Thyroid gland (tissue), 4 donors: Measurements from ENCODE around the gene OR5A2. TPM values are rescaled to one million over a fixed set of nuclear protein-coding genes. Genes with fewer than 3 reads are reported as not detected.

Experiments
- DNase-seq, 2 donors: peaks; one replicate each; pipeline ENCODE4 v3.0.0-alpha.2; 2019
- H3K27ac ChIP-seq, 3 donors: fragments of 200-600 bp; sonication (generic); 1 replicate in 2 of 3; 2 replicates in 1 of 3; pipeline ENCODE4 v1.5.1; 2016 to 2019; ENCODE audit warnings: mild to moderate bottlenecking in 1 of 3, moderate library complexity in 1 of 3
- H3K27me3 ChIP-seq: fragments of 200-600 bp; sonication (generic); one replicate; pipeline ENCODE4 v1.5.1; 2019
- H3K36me3 ChIP-seq, 2 donors: fragments of 200-600 bp; sonication (generic); one replicate each; pipeline ENCODE4 v1.5.1; 2016 to 2019
- H3K4me1 ChIP-seq, 2 donors: fragments of 200-600 bp; sonication (generic); one replicate each; pipeline ENCODE4 v1.5.1; 2017 to 2019
- H3K4me3 ChIP-seq, 3 donors: fragments of 200-600 bp; sonication (generic); replicated peaks in 1 of 3; 1 replicate in 2 of 3; 2 replicates in 1 of 3; pipeline ENCODE4 v1.5.1; 2016; ENCODE audit warnings: mild to moderate bottlenecking in 1 of 3
- H3K9me3 ChIP-seq: fragments of 200-600 bp; sonication (generic); one replicate; pipeline ENCODE4 v1.5.1; 2017
- CTCF ChIP-seq, 6 experiments: fragments of 200-600 bp in 3 of 6; fragments of 450-650 bp in 3 of 6; sonication (generic) in 3 of 6; IDR thresholded peaks; one replicate each; pipeline ENCODE4 v1.5.1; 2016 to 2019; ENCODE audit warnings: antibody characterized with exemption in 6 of 6, mild to moderate bottlenecking in 2 of 6, inconsistent platforms in 1 of 6, moderate library complexity in 1 of 6
- POLR2A ChIP-seq, 2 donors: fragments of 450-650 bp; IDR thresholded peaks; one replicate each; pipeline ENCODE4 v1.6.1; 2017; ENCODE audit warnings: antibody characterized with exemption in 2 of 2, mild to moderate bottlenecking in 2 of 2, moderate library complexity in 1 of 2
- WGBS, 2 donors: methylation state at CpG; one replicate each; pipeline ENCODE4 v1.1.5; 2017; 5-methylcytosine and 5-hydroxymethylcytosine counted together
- intact Hi-C: fragments of 100-400 bp; cut with DNase I; formaldehyde crosslinking; loops from one replicate; pipeline ENCODE4 v1.15.1; 2023
- total RNA-seq, 4 donors: library from RNA; depleted of rRNA; stranded (reverse); fragments of >200 nt; gene quantifications; one replicate each; pipeline ENCODE4 v1.2.3, GENCODE V29; 2016

OR5A2 gene
- total RNA-seq, 4 donors from 2014 or later: not detected

DNA sequence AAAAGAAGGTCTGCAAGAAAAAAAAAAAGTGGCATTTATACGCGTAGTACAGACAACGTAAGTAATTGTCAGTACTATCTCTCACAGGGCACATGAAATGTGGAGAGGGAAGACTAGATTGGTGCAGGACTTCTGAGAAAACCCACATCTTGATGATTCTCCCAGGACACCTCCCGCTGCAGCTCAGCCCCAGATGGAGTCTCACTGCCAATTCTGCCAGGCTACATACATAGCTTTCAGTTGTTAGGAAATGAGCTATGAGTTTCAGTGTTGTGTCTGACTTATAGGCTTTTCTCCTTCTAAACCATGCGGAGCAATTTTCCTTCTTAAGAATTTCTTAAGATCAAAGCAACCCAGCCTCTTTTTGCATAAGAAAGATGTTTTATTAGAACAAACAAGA, 9.6 kb downstream of the OR5A2 start:
- Histone ChIP-seq H3K9me3 (no peaks in the 10 kb centered on the region), H3K4me3 (no peak overlapping the region), H3K27ac (no peak overlapping the region), H3K36me3 (no peaks in the 10 kb centered on the region), H3K27me3 (no peaks in the 10 kb centered on the region), H3K4me1 (no peaks in the 10 kb centered on the region)
- DNase-seq: no peak
- 87 to 93% methylated on average over 5 of the region's 5 CpGs for WGBS, 2 donors
- TF ChIP-seq CTCF (IDR thresholded peaks at IDR 0.05) (no peak), POLR2A (IDR thresholded peaks at IDR 0.05) (no peak)
- intact Hi-C loops: no loop called here

DNA sequence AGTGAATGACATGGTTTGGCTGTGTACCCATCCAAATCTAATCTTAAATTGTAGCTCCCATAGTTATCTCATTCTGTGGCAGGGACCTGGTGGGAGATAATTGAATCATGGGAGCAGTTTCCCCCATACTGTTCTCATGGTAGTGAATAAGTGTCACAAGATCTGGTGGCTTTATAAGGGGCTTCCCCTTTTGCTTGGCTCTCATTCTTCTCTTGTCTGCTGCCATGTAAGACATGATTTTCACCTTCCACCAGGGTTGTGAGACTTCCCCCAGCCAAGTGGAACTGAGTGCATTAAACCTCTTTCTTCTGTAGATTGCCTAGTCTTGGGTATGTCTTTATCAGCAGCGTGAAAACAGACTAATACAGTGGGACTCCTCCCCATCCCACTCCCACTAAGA, 11.1 kb downstream of the OR5A2 start:
- no peak for DNase-seq
- Histone ChIP-seq H3K27me3 (no peaks in the 10 kb centered on the region), H3K4me3 (no peak overlapping the region), H3K9me3 (no peaks in the 10 kb centered on the region), H3K36me3 (no peaks in the 10 kb centered on the region), H3K27ac (no peak overlapping the region), H3K4me1 (no peaks in the 10 kb centered on the region)
- TF ChIP-seq CTCF (IDR thresholded peaks at IDR 0.05) (no peak), POLR2A (IDR thresholded peaks at IDR 0.05) (no peak)
- intact Hi-C loops: no loop called here
- WGBS, 2 donors: 79 to 81% methylated on average over 1 of the region's 1 CpG

- Histone ChIP-seq H3K36me3 (no peaks in the 10 kb centered on the region), H3K4me3 (no peak overlapping the region), H3K9me3 (no peaks in the 10 kb centered on the region), H3K27me3 (no peaks in the 10 kb centered on the region), H3K4me1 (no peaks in the 10 kb centered on the region), H3K27ac (no peak overlapping the region)
- DNase-seq: no peak
- no peak for TF ChIP-seq CTCF (IDR thresholded peaks at IDR 0.05)
- no peak for TF ChIP-seq POLR2A (IDR thresholded peaks at IDR 0.05)
- 69 to 73% methylated on average over 2 of the region's 2 CpGs for WGBS, 2 donors
- intact Hi-C loops: no loop called here
These were observed 12.6 kb downstream of the OR5A2 start for GRCh38 chr11:59413646-59414045.

DNA sequence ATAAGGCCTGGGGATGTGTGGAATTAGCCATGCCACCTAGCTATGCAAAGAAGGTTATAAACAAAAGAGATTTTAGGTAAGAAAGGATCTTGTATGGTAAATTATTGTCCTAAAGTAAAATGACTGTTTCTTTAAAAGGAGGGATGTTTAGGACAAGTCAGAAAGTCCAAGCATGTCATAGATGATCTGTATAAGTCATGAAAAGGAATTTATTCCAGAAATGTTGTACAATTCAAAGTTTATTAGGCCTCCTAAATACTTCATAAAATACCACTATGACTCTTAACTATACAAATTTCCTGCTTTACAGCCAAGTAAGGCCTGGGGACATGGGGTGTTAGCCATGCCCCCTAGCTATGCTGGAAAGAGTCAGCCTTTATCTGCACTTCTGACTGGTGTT, 22.7 kb downstream of the OR5A2 start:
- DNase-seq: no peak
- no peak overlapping the region for H3K27ac ChIP-seq
- intact Hi-C loops: no loop called here
- no peaks in the 10 kb centered on the region for H3K4me1 ChIP-seq
- no peak overlapping the region for H3K4me3 ChIP-seq
- TF ChIP-seq CTCF (IDR thresholded peaks at IDR 0.05) (no peak), POLR2A (IDR thresholded peaks at IDR 0.05) (no peak)
- no peaks in the 10 kb centered on the region for H3K27me3 ChIP-seq
- H3K9me3 ChIP-seq: no peaks in the 10 kb centered on the region
- no peaks in the 10 kb centered on the region for H3K36me3 ChIP-seq

- Histone ChIP-seq H3K36me3 (no peaks in the 10 kb centered on the region), H3K4me3 (no peak overlapping the region), H3K9me3 (no peaks in the 10 kb centered on the region), H3K27ac (no peak overlapping the region), H3K4me1 (no peaks in the 10 kb centered on the region), H3K27me3 (no peaks in the 10 kb centered on the region)
- intact Hi-C loops: no loop called here
- TF ChIP-seq CTCF (IDR thresholded peaks at IDR 0.05): no peak
- no peak for TF ChIP-seq POLR2A (IDR thresholded peaks at IDR 0.05)
- no peak for DNase-seq
- WGBS, 2 donors: 66 to 71% methylated on average over 2 of the region's 2 CpGs
These were observed 25.0 kb downstream of the OR5A2 start for GRCh38 chr11:59401262-59401552.
